ENCODE results near the gene P4HA2.

The P4HA2 gene

DNA sequence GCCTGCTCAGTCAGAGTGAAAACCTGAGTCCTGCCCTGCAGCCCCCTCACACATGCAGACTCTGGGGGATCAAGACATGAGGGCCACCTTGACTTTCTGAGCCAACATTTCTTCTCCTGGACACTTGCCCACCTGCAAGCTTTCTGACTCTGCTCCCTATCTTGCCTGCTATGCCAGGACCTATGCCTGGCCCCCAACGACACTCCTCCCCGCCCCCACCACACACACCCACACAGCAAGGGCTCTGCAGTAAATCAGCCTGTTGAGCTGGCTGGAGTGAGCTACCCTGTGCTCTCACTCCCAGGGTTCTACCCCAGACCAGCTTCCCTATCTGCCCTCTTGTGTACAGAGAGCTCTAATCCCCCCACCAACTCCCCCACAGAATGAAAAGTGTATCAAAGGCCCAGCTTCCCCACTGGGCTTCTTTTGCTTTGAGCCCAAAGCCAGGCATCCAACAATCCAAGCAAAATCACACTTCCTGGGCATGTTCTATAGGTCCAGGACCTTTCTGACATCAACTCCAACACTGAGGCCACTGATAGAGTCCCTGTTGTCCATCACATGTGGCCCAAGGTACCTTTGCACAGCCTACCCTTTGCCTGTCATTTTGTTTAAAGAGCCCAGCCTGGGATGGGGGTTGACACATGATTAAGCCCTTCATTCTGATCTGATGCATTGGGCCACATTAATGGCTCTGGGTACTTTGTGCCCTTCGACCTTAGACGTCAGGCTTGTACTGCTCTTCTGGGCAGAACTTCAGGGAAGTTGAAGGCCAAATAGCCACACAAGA lies 37.1 kb upstream of the P4HA2 start:
- no peak for DNase-seq

- no peak for DNase-seq
These were observed 36.1 kb upstream of the P4HA2 start for GRCh38 chr5:132263548-132264261.

GRCh38 chr5:132262882-132263547 lies 35.4 kb upstream of the P4HA2 start:
- no peak for DNase-seq

GRCh38 chr5:132261881-132262845 lies 34.5 kb upstream of the P4HA2 start:
- no peak for DNase-seq

DNA sequence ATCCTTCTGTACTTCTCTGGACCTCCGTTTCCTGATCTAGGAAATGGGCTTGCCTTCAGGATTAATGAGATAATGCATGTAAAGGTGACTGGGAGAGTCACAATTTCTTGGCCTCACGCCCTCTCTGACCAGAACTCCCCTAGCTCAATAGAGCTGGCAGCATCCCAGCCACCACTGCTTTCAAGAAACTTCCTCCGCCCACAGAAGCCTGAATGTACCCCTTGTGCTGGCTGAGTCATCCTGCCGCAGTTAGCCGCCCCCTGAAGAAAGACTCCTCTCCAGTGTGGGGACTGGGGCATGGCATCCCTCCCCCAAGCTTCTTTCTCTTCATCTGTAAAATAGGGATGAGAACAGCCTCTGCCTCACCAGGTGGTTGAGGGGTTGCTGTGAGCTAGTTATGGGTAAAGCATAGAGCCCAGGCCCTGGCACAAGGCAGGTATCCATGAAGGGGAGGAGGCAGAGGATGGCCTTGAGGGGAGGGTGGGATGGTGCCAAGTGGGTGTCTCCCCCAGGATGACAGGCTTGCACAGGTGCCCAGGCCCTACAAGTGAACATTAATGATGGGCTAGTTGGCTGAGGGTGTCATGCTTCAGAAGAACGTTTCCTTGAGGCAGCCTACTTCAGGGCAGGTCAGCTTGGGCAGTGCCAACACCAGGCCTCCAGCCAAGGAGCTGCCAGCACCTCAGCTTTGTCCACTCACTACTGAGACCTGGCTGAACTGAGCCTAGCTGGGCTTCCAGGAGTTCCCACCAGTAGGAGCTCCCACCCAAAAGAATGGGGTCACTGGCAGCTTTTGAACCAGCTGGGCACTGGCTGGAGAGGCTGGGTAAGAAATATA lies 33.3 kb upstream of the P4HA2 start:
- no peak for DNase-seq

DNA sequence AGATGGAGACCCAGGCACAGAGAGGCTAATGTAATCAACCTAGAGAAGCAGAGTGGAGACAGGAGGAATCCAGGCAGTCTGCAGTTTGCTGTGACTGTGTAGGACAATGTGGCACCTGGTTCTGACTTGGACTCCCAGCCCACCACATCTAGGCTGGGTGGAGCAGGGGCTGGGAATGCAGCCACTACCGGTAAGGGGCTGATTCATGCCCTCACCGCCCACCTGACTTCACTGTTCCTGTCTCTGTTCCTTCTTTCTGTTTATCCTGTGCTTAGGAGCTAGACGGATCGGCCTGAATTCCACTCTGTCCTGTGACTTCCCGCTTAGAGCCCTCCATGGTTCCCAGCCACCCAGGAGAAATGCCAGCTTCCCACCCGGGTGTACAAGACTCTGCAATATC lies 32.4 kb upstream of the P4HA2 start:
- DNase-seq = no peak

- DNase-seq = no peak
These were observed 31.6 kb upstream of the P4HA2 start for GRCh38 chr5:132259069-132259851.

DNA sequence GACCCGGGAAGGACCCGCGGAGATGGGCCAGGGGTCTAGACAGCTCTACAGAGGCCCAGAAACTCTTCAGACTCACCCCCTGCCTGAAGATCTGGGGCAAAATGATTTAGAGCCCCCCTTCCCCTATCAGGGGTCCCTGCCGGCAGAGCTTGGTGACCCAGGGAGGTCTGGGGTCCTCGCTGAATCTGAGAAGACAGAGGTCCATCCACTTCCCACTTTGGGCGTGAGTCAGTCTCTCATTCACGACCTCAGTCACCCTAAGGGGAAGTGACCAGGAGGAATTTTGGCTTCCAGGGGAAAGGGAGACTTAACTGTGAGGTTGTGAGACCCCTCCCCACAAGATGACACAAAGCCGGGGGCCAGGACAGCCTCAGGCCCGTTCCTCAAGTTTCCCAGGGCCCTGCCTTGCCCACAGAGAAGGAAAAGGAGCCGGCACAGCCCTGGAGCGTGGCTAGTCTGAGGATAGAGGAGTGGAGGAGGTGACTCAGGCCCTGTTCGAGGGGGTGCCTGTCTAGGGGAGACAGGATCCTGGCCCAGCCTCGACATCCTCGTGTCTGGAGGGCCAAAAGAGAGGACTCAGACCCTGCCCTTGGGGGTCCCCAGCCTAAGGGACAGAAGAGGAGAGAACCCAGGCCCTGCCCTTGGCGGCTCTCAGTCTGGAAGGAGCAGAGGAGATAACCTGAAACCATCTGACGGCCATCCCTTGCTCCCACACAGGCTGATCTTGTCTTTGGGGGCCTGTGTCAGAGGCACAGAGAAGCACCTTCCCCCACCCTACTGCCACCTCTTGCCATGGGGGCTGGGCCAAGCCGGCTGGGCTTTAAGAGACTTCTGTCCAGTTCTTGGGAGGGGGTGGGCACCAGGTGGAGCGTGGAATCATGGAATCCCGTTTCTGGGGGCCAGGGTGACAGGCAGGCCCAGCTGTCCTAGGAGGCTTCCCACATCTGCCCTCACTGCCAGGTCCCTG lies 30.7 kb upstream of the P4HA2 start:
- no peak for DNase-seq

GRCh38 chr5:132257131-132258101 lies 29.8 kb upstream of the P4HA2 start, which contains the start of gene PDLIM4:
TSS of gene PDLIM4 (plus strand) at chr5:132257696. CDS start at chr5:132257735, 39 bp downstream.
- no peak for DNase-seq

DNA sequence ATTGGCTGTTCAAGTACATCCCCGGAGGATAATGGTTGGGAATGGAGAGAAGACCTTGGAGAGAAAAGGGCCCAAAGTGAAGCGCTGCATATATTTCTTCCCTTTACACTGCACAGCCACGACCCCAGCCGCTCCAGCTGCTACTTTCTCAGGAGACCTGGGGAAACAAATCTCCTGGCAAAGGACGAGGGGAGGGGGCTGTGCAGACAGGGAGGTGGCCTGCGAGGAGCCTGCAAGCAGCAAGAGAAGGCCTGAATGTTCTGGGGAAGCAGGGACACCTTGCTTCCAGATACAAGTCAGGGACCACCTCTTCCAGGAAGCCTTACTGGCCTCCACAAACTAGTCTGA lies 29.1 kb upstream of the P4HA2 start:
- no peak for DNase-seq

- no peak for DNase-seq
These were observed 28.6 kb upstream of the P4HA2 start for GRCh38 chr5:132256086-132256782.

GRCh38 chr5:132254321-132254977 lies 26.8 kb upstream of the P4HA2 start:
- no peak for DNase-seq

- no peak for DNase-seq
These were observed 26.0 kb upstream of the P4HA2 start for GRCh38 chr5:132253452-132254320.

- DNase-seq = no peak
These were observed 25.4 kb upstream of the P4HA2 start for GRCh38 chr5:132253008-132253441.

DNA sequence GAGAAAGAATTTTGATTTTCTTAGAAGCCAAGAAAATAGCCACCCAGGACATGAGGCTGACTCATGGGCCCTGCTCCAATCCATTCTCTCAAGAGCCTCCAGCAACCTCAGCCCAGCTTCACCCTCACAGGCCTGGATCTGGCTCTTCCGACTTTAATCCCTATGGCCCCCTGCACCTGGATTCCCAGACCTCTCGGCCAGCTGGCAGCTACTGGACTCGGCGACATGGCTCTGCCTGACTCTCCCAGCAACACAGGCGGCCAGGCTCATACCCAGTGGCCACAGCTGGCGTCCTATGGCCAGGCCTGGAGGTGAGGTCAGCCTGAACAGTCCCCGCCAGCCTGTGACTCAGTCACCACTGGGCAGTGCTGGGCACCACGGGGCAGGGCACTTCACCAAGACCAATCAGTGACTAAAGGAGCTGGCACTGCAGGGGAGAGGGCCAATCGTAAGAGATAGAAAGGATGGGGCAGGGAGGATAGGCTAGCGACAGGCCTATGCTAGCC lies 23.6 kb upstream of the P4HA2 start:
- no peak for DNase-seq

DNA sequence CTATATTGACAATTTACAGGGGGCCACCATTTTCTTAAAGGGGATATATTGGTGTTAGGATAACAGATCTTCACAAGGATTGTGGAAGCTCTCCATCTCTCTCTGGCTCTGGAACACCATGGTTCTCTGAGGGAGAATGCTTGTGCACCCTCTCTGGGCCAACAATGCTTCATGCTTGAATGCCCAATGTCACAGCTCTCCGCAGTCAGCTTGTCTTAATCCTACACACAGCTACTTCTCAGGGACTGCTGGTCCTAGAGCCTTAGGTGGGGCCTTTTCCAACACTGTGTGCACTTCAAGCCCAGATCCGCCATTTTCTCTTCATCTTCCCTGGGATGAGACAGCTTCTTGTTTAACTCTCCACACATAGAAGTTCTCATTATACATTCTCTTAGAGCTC lies 22.9 kb upstream of the P4HA2 start:
- no peak for DNase-seq

All from activated T-cell treated with anti-CD3 and anti-CD28 coated beads, Interleukin-2, amount 50 U/mL, for 1 hour (primary cell).